T-helper 2 cell treated with Interferon-gamma antibody and Interleukin-4, amounts not matched to agents 100 ng/mL and 5 ng/mL, for 36 hours (primary cell): ENCODE data around the gene LOXL3. TPM values are rescaled to one million over a fixed set of nuclear protein-coding genes. Genes with fewer than 3 reads are reported as not detected.

Experiments
- intact Hi-C: fragments of 100-400 bp; cut with micrococcal nuclease; formaldehyde crosslinking; loops from one replicate; pipeline ENCODE4 v1.15.1; 2023
- total RNA-seq: library from RNA; stranded (reverse); gene quantifications from 2 replicates; pipeline ENCODE4 v1.2.3, GENCODE V29; 2022

Gene LOXL3
- total RNA-seq, 1 donor from 2014 or later = 1.00 TPM

DNA sequence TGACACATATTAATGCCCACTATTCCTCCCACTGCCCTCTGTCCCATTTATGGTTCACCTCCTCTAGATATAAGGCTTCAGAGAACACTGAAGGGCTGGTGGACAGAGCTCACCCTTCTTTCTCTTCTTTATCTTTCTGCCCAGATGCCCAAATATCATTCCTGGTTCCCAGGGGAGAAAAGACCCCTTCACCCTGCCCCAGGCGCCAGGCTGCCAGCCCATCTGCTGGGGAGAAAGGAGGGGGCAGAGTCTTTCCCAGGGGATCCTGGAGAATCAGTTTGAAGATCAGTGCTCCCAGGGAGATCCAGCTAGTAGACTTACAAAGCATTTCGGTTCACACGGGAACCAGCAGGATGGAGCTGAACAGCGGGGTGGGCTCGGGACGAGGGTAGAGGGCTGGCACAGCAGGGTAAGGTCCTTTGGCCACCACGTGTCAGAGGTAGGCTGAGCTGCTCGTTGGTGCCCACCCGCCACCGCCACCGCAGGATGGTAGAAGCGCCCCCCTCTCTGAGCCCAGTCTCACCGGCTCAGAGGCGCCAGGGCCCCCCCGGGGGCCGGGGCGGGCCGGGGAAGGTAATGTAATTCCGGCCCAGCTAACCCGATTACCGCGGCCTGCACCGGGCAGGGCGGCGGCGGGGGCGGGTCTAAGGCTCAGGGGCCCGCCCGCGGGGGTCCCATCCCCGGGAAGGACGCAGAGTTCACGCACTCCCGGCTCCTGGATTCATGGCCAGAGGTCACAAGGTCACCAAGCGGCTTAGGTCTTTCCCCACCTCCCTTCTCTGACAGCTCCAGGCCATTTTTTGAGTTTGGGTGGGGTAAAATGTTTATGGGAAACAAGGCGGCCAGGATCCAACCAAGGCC lies 40.8 kb downstream of the LOXL3 start:
- intact Hi-C loops = no loop called here

DNA sequence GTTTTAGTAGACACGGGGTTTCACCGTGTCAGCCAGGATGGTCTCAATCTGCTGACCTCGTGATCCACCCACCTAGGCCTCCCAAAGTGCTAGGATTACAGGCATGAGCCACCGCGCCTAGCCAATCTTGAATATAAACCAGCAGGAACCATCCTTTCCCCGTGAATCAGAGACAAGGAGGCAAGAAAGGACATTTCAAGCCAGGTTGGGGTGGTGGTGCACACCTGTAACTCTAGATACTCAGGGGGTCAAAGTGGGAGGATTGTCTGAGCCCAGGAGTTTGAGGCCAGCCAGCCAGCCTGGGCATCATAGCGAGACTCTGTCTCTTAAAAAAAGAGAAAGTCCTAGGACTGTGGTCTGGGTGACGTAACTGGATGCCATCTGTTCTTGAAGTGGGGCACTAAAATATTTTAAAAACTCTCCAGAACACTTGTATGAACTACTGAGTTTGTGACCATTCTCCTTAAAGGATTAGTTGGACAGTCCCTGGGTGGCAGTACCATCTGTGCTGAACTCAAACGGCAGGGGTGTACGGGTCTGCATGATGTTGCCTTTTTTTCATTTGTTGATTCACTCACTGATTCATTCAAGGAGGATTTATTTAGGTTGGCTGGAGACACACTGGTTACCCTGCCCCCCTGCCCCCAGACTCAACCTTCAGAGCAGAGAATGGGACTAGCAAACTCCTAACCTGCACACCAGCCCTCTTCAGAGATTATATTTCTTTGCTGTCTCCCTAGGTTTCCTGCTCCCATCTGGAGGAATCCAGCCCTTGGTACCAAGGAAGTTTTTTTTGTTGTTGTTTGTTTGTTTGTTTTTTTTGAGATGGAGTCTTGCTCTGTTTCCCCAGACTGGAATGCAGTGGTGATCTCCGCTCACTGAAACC lies 42.4 kb downstream of the LOXL3 start:
- intact Hi-C loops = no loop called here

DNA sequence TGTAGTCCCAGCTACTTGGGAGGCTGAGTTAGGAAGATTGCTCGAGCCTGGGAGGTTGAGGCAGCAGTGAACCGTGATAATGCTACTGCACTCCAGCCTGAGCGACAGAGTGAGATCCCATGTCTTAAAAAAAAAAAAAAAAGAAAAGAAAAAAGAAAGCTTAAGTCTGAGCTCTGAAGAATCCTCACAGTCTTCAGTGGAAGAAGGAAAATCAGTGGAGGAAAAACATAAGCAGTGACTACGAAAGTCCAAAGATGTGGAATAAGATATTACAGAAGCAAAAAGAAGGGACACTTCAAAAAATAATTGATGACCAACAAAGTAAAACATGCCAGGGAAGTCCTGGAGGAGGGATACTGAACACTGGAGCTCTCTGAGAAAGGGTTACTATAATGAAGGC lies 43.5 kb downstream of the LOXL3 start:
- intact Hi-C loops = no loop called here

DNA sequence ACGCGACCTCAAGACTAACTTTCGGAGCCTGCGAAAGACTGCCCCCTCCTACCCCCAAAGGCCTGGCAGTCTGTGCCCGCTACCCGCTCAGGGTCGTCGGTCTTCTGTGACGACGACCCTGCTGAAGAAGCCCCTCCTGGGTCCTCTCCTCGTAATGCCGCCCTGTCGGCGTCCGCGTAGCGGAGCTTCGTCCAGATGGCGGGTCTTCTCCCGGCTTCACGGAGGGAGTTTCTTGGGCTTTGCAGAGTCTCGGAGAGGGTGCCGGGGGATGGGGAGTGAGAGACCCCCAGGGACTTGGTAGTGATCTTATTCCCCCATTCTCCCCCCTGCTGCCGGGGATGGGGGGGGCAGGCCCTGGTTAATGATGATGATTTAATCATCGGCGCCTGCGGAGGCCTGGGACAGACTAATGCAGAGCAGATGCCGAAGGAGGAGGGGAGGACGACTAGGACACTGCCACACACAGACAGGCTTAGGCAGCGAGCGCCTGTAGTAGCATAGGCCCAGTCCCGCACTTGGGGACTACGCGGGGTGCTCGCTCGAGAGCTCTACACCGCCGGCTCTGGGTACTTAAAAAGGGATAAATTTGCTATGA lies 45.7 kb downstream of the LOXL3 start:
- intact Hi-C loops = loop anchor here (1.0 to 10.0 kb wide), 7 partner anchors 9 to 327 kb away; partner anchors contain the start of genes AUP1, DOK1, HK2 and HTRA2

DNA sequence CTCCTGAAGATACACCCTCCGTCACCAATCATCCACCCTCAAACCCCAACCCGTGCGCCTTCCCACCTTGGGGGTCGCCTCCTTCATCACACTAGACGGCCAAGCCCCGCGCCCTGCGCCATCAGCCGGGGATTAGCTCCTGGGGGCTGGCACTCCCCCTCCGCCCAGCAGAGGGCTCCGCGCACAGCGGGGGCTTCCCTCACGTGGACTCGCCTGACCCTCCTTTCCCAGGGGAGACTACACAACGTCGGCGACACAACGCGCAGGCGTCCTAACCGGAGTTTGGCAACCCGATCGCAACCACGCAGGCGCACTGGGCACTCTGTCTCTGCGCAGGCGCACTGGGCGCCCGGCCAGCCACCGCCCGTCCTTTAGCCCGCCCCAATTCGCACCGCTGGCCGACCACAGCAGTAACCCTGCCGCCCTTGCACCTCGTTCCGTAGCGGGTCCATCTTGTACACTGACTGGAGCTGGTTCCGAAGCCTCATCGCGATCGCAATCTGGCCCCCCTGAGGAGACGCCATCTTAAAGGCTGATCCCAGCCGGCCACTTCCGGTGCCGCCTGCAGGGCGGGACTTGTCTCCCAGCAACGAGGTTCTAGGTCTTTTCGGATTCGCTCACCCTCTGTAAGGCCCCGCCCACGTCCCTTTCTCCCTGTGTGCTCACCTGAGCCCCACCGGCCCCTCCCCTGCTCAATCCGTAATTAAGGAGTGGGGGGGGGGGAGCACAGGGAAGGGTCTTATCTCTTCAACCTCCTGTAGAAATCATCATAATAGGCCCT lies 46.4 kb downstream of the LOXL3 start, which contains the start of gene PCGF1:
PCGF1 (minus strand) TSS at position 551 of the 781 bp plus-strand sequence; CDS start at position 524, 27 bp downstream.
- intact Hi-C loops = loop anchor here (1.0 to 10.0 kb wide), 7 partner anchors 8 to 327 kb away; partner anchors contain the start of genes AUP1, DOK1, HK2 and HTRA2

DNA sequence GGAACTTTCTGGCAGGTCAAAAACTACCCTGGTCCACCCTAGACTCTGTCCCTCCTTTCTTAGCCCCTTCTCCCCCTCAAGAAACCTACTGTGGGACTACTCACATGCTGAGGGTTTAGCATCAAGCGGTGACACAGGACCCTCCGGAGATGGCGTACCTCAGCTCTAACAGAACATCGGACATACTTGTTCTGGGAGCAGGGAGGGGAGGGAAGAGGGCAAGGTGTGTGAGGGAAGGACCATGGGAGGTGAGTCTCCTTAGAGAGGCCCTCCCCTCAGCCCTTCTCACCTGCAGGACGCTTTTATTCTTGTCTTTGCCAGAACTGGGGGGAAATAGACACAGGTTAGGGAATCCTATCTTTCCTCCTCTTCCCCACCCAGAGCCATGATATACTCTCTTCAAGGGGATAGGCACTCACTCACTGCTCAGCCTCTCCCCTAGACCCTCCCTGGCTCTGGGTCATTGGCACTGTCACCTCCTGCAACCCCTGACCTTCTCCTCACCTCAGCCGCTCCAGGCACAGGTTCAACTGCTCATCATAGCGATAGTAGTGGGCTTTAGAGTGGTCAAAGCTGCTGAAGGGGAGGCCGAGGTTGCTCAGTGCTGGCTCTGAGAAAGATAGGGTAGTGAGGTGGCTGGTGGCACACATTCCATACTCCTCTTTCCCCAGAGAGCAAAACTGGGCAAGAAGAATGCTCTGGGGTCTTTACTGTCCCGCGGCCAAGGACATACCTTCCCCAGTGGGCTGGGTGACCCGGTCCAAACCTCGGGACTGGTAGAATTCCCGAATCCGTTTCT lies 48.1 kb downstream of the LOXL3 start:
- intact Hi-C loops = loop anchor here (2.0 to 10.0 kb wide), 3 partner anchors 49 to 329 kb away; partner anchors contain the start of genes DOK1, HK2 and SEMA4F

DNA sequence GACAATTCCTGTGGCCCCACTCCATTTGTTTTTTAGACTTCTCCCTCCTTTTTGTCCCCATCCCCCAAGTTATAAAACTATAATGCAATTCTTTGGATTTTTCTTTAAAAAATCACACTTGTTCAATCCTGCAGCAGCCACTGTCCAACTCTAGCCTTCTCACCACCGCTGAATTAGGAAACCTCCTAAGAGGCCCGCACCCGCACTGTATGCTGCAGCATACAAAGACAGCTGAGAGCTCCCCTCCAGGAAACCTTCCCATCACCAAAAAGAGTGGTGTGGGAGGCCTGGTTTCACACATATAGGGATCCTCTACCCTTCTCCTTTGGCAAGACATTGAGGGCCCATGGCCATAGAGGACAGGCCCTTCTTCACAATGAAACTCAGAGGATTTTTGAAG lies 49.2 kb downstream of the LOXL3 start:
- intact Hi-C loops = loop anchor here (10.0 kb wide), 2 partner anchors 150 to 330 kb away; partner anchors contain the start of genes HK2 and SEMA4F

DNA sequence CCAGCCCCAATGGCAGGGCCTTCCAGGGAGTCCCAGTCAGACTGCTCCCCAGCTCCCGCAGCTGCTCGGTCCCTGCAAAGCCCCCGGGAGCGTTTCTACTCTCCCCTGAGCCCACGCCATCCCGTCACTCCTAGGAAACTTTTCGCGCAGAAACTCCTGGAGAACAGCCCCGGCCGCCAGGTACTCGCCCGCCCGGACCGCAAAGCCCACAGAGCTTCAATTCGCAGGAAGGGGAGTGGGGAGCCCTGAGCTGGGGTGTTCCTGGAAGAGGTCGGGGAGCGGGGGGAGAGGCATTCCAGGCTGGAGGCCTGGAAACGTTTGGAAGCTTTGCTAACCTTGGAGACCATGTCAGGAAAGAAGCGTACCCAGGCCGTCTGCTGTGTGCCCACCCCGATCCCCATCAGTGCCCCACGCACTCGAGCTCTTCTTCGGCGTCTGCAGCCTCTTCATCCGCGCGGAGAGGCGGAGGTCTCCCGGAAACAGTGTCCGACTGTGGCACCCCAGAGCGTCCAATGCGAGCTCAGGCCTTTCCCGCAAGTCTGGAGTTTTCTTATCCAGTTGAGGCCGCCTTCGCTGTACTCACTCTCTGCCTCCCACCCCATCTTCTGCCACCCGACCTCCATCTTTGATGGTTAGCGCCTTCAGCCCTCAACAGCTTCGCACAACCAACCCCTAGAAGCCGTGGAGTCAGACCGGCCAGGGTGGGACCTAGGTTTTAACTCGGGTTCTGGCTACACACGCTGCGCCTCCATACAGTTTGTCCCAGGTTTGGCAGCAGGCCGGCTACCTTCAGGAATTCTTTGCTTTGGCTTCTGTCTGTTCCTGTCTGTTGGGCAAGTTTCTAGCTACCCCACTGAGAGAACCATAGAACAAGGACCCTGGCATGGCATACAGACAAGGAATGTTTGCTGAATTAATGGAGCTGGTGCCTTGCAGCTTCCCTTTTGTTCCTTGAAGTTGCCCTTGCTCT lies 50.0 kb downstream of the LOXL3 start:
- intact Hi-C loops = loop anchor here (10.0 kb wide), 2 partner anchors 151 to 331 kb away; partner anchors contain the start of genes HK2 and SEMA4F

DNA sequence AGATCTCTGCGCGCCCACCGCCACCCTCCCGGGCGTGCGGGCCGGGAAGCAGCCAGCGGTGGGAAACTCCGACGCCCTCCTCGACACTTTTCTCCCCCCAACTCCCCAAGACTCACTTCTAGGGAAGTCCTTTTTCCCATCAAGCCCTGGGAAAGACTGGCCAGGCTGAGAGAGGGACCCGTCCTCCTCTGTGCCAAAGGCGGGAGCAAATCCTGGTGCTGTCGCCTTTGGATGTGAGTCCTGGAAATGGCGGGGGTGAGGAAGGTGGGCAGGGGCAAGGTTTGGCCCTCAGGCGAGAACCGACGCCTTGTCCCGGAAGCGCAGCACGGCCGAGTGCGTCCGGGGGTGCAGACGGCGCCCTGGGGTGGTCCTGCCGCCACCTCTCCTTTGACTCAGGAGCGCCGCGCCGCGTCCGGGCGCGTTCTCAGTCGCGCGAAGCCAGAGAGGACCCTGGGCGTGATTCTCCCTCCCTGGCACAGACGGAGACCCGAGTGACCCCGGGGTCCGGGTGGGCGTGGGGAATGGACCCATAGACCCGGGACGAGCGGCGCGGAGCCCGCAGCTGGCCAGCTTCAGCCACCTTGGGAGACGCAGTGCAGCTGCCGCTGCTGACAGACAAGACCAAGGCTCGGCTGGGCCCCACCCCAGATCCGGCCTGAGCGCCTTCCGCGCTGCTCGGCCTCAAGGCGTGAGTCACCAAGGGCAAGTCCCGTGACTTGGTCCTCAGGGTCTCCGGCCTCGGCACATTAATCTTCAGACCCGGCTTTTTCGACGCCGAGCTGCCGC lies 50.8 kb downstream of the LOXL3 start:
- intact Hi-C loops = loop anchor here (10.0 kb wide), 2 partner anchors 152 to 332 kb away; partner anchors contain the start of genes HK2 and SEMA4F

DNA sequence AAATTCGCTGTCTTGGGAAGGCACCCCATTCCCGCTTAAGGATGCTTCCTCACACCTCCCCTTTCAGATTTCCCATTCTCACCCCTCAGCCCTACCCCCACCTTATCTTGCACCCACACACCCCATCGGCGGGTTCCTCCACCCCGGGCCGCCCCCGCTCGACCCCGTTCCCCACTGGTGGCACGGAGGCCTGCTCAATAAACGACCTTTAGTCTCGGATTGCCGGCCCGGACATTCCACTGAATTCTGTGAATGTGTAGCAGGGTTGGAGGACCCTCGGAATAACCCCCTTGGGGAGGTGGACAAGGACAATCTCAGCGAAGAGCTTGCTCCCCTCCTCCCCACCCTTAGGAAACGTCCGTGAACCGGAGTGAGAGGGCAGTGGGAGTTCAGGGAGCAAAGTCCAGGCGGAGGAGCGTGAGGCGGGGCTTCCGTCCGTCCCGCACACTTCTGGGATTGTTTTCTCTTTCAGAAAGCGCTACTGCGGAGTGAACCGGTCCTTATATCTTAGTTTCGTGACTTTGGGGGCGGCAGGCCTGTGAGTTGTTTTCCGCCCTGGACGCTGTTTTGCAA lies 51.5 kb downstream of the LOXL3 start:
- intact Hi-C loops = loop anchor here (10.0 kb wide), 2 partner anchors 153 to 333 kb away; partner anchors contain the start of genes HK2 and SEMA4F

DNA sequence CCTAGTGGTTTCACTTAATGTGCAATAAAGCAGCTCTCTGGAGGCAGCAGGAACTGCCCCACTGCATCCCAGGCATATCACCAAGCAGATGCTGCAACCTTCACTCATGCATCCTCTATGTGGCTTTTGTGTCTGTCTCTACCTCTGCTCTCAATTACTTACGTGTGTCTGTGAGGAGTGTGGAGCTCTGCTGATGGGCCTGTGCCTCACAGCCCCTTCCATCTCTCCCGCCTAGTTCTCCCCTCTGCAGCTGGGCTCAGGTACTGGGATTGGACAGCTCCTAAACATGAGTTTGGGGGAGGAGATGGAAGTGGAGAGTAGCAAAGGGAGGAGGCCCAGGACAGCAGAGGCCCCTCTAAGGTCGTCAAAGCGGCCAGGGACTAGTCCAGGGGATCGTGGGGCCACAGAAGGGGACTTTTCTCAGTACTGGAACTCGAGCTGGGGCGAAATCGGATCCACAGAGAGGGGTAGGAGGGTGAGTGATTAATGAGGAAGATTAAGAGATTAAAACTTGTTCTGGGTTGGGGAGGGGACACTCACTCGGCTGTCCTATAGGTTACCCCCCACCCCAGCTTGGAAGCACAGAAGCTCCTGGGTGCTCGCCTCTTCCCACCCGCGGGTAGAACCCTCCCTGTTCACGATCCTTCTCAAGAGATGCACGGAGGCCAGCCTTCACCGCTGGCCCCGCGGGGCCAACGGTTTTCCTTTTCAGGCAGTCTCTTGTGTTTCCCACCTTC lies 52.2 kb downstream of the LOXL3 start:
- intact Hi-C loops = loop anchor here (10.0 kb wide), 2 partner anchors 153 to 333 kb away; partner anchors contain the start of genes HK2 and SEMA4F

DNA sequence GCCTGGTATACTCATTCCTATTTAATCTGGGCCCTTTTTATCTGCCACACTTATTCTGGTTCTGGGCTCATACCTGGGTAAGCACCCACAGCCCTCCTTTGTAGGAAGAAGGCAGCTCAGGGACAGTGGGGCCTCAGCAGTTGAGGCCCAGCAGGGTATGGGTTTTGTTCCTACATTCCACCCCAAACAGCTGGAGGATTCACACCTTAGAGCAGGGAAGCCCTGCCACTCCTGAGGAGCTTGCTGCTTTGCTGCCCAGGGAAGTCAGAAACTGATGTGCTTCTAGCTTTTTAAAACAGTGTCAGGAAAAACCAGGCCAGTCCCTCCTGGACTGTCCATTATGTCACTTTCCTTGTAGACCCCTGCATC lies 53.2 kb downstream of the LOXL3 start:
- intact Hi-C loops = loop anchor here (10.0 kb wide), 2 partner anchors 154 to 334 kb away; partner anchors contain the start of genes HK2 and SEMA4F

DNA sequence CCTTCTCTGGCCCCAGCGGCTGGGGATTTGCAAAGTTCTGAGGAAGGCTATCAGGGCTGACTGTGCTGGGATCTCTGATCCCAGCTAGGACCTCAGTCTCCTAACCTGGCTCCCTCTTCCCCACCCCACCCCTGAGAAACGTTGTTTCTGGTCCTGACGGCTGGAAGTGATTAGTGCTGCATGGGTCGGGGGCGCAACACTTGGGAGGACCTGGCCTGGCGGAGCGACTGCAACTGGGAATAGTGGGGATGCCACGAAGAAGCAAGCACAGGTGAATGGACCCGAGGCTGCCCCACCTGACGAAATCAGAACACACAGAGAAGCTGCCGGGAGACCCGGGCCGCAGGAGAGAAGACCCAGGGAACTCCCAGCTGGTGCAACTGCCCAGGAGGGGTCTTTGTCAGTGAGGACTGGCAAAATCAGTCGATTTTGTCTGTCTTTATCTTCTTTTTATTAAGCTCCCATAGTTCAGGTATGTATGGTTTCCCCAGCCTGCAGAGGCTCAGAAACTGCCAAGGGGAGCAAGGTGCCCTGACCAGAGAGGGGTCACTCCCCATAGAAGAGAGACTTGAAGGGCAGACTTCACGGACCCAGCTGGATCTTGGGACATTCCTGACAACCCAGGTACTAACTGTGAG lies 53.7 kb downstream of the LOXL3 start:
- intact Hi-C loops = loop anchor here (1.0 to 10.0 kb wide), 6 partner anchors 7 to 335 kb away; partner anchors contain the start of genes CCDC142, HK2, PCGF1 and SEMA4F

DNA sequence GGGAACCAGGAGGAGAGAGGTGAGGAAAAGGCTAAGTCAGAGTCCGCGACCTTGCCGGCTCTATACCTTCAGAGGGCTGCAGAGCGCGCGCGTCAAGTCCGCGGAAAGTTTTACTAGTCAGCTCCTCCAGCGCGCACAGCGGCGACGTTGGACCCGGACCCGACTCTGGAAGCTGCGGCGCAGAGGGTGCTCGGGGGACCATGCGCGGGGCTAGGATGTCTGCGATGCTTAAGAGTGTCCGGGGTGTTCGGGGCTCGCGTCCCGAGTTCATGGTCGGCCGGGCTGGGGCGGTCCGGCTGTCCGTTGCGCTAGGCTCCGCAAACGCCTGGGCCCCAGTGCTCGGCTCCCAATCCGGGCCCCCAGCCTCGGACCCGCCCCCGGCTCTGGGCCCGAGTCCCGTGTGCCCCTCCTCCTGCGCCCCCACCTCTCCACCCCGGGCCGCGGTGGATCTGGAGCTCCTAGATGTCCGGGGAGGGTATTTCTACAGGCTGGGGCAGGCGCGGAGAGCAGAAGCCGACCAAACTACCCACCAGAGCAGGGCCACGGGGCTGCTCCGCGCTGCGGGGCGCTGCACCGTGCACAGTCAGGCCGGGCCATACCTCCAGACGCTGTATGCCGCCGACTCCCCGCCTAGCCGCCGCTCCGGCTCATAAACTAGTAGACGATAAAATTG lies 54.3 kb downstream of the LOXL3 start, which contains the start of gene LBX2:
LBX2 (minus strand) TSS at position 337 of the 673 bp plus-strand sequence; CDS start at position 271, 66 bp downstream.
- intact Hi-C loops = loop anchor here (1.0 to 5.0 kb wide), 4 partner anchors 8 to 33 kb away; partner anchors contain the start of genes CCDC142, PCGF1, TLX2 and TTC31
